ENCODE data around the gene AHCYL2.
"Not testable (repeated sequence)": the region's sequence is repeated elsewhere in the genome, so short reads cannot be mapped to it uniquely, and the experiment has no call there.

The AHCYL2 gene

DNA sequence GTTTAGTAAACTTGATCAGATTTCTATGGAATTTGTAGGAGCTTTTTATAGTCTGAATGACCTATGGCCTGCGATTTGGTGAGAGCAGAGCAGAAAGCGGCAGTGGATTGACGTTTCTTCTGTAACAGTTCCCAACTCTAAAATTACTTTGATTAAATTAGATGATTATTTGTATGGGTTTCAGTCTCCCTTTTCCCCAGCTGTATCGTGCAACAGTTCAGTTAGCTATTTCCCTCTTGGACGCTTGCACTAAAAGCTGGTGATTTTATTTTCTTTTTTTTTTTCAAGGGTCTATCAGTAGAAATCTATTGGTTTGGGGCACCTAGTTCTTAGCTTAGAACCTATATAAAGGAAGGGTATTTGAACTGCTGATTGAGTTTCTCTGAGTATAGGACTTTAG, 6.8 kb downstream of the AHCYL2 start:
- TF ChIP-seq, protein P1, sequence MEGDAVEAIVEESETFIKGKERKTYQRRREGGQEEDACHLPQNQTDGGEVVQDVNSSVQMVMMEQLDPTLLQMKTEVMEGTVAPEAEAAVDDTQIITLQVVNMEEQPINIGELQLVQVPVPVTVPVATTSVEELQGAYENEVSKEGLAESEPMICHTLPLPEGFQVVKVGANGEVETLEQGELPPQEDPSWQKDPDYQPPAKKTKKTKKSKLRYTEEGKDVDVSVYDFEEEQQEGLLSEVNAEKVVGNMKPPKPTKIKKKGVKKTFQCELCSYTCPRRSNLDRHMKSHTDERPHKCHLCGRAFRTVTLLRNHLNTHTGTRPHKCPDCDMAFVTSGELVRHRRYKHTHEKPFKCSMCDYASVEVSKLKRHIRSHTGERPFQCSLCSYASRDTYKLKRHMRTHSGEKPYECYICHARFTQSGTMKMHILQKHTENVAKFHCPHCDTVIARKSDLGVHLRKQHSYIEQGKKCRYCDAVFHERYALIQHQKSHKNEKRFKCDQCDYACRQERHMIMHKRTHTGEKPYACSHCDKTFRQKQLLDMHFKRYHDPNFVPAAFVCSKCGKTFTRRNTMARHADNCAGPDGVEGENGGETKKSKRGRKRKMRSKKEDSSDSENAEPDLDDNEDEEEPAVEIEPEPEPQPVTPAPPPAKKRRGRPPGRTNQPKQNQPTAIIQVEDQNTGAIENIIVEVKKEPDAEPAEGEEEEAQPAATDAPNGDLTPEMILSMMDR (IDR thresholded peaks at IDR 0.05; ENCODE audit: low read length, missing control alignments): no peak
- no peak for DNase-seq (ENCODE audit: low read depth)
- no peak overlapping the region for H3K4me3 ChIP-seq (replicated peaks; ENCODE audit: low read depth, low read length)

DNA sequence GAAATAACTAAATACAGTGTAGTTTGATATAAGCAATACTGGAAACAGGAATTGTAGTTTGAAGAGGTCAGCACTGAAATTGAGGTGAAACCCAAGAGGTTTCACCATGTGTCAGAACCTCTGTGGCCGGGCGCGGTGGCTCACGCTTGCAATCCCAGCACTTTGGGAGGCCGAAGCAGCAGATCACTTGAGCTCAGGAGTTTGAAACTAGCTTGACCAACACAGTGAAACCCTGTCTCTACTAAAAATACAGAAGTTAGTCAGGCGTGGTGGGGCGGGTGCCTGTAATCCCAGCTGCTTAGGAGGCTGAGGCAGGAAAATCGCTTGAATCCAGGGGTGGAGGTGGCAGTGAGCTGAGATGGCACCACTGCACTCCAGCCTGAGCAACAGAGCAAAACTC, 13.7 kb downstream of the AHCYL2 start:
- TF ChIP-seq, protein P1 (IDR thresholded peaks at IDR 0.05; ENCODE audit: low read length, missing control alignments): no peak
- no peak for DNase-seq (ENCODE audit: low read depth)
- H3K4me3 ChIP-seq (replicated peaks; ENCODE audit: low read depth, low read length): no peak overlapping the region

DNA sequence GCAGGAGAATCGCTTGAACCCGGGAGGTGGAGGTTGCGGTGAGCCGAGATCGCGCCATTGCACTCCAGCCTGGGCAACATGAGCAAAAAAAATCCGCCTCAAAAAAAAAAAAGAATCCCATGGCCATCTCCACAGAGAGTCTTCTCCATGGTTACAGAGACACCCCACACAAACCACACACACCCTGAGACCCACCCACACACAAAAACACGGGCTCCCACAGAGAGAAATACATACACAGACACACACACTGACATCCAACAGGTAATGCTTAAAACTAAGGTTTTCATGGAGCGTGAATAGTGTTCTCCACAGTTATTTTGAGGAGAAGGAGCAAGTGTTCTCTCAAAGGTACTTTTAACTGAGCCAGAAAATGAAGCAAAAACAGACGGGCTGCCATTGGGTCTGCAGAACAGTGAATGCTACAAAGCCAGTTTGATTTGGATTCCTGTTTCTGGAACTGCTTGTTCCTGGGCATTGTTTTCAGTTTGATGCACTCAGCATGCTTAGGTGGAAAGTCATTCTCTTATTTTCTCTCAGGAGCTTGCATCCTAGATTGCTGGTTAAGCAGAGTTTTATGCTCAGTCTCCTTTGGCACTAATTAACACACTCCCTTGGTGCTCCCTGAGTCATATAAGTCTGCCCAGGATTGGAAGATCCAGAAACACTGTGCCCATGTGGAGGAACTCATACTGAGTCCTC, 15.4 kb downstream of the AHCYL2 start:
- TF ChIP-seq, protein P1 (IDR thresholded peaks at IDR 0.05; ENCODE audit: low read length, missing control alignments): no peak
- no peak overlapping the region for H3K4me3 ChIP-seq (replicated peaks; ENCODE audit: low read depth, low read length)
- no peak for DNase-seq (ENCODE audit: low read depth)

DNA sequence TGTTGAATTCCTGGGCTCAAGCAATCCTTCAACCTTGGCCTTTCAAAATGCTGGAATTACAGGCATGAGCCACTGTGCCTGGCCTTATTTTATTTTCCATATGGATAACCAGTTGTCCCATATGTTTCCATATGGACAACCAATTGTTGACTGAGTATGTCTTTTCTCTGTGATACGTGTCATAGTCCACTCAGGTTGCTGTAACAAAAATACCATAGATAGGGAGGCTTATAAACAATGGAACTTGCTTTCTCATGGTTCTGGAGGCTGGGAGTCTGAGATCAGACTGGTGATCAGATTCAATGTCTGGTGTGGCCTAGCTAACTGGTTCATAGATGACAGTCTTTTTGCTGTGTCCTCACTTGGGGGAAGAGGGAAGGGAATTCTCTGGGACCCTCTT, 19.4 kb downstream of the AHCYL2 start:
- TF ChIP-seq, protein P1 (IDR thresholded peaks at IDR 0.05; ENCODE audit: low read length, missing control alignments): no peak
- no peak for DNase-seq (ENCODE audit: low read depth)
- H3K4me3 ChIP-seq (replicated peaks; ENCODE audit: low read depth, low read length): no peak overlapping the region

DNA sequence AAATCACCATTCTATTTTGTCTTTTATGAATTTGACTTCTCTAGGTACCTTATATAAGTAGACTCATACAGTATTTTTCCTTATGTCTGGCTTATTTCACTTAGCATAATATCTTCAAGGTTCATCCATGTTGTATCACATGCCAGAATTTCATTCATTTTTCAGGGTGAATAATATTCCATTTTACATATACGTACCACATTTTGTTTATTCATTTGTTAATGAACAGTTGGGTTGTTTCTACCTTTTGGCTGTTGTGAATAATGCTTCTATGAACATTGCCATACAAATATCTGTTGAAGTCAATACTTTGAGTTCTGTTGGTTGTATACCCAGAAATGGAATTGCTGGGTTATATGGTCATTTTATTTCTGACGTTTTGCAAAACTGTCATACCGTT, 20.7 kb downstream of the AHCYL2 start:
- no peak for DNase-seq (ENCODE audit: low read depth)
- H3K4me3 ChIP-seq (replicated peaks; ENCODE audit: low read depth, low read length): no peak overlapping the region
- TF ChIP-seq, protein P1 (IDR thresholded peaks at IDR 0.05; ENCODE audit: low read length, missing control alignments): no peak

DNA sequence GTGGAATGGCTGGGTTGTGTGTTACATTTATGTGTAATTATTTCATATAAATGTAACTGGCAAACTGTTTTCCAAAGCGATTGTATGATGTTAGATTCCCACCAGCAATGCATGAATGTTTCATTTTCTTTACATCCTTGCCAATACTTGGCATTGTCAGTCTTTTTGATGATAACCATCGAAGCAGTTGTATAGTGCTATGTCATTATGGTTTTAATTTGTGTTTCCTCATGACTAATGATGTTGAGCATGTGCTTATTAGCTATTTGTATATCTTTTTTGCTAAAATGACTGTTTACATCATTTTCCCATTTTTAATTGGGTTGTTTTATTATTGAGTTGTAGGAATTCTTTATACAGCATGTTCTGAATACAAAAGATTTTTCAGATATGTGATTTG, 22.3 kb downstream of the AHCYL2 start:
- DNase-seq (ENCODE audit: low read depth): no peak
- TF ChIP-seq, protein P1 (IDR thresholded peaks at IDR 0.05; ENCODE audit: low read length, missing control alignments): no peak
- no peak overlapping the region for H3K4me3 ChIP-seq (replicated peaks; ENCODE audit: low read depth, low read length)

DNA sequence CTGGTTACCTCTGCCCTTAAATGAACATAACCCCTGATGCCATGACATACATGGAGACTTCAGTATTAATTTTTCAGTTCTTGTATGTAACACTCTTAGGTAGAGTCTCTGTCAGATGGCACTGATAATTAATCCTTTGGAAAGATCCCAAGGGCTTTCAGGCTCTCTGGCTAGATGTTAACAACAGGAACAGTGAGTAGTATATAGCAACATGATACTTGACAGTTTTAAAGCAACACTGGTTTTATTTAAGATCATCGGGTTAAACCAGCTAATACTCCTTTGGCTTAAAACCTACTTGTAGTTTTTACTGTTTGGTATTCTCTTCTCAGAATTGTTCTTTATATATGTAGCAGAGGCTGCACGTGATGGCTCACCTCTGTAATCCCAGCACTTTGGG, 27.3 kb downstream of the AHCYL2 start:
- no peak overlapping the region for H3K4me3 ChIP-seq (replicated peaks; ENCODE audit: low read depth, low read length)
- no peak for DNase-seq (ENCODE audit: low read depth)
- TF ChIP-seq, protein P1 (IDR thresholded peaks at IDR 0.05; ENCODE audit: low read length, missing control alignments): no peak

DNA sequence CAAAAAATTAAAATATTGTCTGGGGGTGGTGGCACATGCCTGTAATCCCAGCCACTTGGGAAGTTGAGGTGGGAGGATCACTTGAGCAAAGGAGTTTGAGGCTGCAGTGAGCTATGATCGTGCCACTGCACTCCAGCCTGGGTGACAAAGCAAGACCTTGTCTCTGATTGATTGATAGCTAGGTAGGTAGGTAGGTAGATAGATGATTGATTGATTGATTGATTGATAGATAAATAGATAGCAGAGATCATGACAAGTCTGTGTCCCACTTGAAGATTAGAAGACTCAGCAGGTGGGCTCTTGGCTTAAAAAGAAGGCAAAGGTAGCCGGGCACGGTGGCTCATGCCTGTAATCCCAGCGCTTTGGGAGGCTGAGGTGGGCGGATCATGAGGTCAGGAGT, 27.8 kb downstream of the AHCYL2 start:
- not testable (repeated sequence) for H3K4me3 ChIP-seq (replicated peaks; ENCODE audit: low read depth, low read length); DNase-seq (ENCODE audit: low read depth)

Data from fibroblast of pulmonary artery (primary cell).